ENCODE data around the gene OR10C1.

OR10C1 gene

DNA sequence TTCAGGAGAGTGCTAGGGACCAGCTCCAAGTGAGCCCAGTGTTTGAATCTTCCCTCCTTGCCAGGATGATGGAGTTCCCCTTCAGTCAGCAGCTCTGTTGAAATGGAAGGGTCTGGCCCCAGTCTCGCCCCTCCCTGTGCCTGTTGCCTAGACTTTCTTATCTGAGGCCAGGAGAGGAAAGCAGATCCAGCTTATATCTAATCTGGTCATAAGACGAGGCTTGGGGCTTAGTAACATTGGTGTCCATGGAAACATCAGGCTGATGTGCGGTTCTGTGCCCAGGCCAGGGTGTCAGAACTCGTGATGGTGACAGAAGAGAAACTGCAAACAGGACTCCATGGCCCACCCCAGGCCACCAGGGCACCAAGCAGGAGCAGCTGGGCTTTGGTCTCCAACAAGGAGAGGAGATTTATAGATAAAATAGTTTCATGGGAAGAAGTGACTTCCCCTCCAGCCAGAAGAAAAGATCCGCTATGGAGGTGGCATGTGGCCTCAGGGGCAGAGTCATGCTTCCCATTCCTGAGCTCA lies 38.9 kb downstream of the OR10C1 start:
- no peak for DNase-seq (ENCODE audit: extremely low read depth in 1 of 2, low read depth in 1 of 2)

DNA sequence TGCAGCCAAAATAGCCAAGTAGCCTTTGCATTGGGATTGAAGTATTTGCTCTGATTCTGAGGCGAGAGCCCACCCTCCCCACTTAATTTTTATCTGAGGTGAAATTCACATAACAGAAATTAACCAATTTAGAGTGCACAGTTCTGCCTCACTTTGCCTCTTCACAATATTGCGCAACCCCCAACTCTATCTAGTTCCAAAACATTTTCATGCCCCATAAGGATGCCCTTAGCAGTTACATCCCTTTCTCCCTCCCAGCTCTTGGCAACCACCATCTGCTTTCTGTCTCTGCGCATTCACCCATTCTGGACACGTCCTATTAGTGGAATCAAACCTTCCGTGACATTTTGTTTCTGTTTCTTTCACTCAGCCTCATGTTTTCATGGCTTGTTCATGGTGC lies 39.6 kb downstream of the OR10C1 start:
- no peak for DNase-seq (ENCODE audit: extremely low read depth in 1 of 2, low read depth in 1 of 2)

DNA sequence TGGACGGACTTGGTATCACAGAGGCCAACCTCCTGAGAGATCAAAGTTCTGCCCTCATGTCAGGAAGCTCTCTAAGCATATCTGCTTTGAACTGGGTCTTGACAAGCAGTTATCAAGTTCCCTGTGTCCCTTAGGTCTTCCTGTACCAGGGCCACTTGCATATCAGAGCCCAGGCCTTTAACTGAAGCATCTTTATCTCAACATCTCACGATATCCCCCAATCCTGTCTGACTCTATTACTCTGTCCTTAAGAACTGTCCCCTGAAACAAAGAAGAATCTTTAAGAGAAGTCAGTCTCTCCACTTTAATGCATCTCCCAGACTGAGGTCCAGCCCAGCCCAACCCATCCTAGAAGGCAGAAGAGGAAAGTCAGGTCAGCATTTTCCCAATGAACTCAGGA lies 40.5 kb downstream of the OR10C1 start:
- no peak for DNase-seq (ENCODE audit: extremely low read depth in 1 of 2, low read depth in 1 of 2)

DNA sequence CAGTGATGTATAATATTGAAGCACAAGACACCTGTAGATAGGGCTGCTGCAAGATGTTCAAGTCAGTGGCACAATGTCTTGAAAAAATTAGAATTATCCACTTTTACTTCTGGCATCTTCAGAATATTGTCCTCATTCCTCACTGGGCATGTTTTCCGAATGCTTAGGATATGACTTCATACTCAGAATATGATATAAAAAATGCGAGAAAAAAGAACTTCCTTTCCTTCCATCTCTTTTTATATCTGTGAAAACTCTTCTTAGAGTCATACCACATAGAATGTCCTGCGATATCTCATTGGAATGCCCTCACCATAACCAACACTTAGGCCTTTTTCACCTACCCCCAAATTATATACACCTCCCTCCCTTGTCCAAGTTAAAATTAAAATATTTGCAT lies 44.1 kb downstream of the OR10C1 start:
- no peak for DNase-seq (ENCODE audit: extremely low read depth in 1 of 2, low read depth in 1 of 2)

DNA sequence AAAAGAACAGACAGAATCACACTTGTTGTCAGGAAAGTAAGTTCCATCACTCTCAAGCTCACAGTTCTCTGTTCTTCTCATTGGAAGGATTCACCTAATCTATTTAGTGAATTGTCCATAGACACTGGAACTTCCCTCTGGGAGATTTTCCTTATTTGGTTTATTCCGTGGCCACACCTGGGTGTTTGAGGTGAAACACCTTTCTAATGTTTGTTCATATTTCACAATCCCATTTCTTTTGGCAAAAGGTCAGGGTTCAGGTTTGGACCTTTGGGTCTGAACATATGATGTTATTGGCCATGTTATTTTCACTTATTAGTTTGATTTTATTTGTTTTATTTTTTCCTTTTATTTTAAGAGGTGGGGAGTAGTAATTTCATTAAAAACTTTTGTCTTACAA lies 44.6 kb downstream of the OR10C1 start:
- no peak for DNase-seq (ENCODE audit: extremely low read depth in 1 of 2, low read depth in 1 of 2)

DNA sequence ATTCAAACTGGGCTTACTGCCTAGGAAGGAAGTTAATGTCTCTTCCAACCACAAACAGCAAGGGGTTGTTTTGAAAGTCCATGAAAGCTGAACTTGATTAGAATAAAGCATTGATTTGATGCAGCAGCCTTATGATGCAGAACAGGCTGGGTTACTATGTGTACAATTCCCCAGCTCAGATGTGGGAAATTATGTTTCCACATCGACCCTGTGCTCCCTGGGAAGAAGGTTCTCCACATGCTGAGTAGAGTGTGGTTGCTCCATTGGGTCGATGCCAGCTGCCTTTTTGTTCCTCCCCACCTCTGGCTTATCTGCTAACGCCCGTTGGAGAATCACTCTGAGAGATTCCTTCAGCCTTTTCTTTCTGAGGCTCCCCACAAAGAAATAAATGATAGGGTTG lies 47.5 kb downstream of the OR10C1 start:
- DNase-seq (ENCODE audit: extremely low read depth in 1 of 2, low read depth in 1 of 2), result no peak

DNA sequence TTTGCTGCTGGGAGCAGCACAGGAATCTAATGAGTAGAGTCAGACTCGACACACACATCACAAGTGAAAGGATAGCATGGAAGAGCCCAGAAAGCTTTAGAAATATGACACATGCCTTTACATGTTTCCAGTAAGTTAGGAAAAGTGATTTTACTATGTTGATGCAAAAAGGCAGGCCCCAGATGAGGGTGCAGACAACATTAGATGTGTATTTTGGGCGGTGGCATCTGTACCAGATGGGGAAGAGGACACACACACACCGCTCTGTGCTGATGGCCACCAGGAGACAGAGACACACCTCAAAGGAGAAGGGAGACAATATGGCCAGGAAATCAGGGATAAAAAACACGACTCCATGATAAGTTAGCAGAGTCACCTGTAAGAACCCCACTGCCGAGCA lies 48.0 kb downstream of the OR10C1 start:
- DNase-seq (ENCODE audit: extremely low read depth in 1 of 2, low read depth in 1 of 2), result no peak

DNA sequence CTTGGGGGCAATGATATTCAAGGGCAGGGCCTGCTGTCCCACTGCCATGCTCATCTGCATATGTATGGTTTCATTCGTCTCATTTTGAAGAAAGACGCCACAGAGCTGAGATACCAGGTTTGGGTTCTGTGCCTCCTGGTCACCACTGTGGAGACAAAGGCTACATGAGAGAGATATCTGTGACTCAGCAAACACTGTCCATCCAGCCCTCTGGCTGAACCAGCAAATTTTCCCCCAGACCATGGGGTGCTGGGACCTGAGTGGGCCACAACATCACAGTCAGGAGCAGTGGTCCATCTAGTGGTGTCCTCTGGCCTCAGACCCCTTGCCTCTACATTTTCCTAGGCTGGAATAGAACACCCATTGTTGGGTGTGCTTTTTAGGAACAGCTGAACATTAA lies 48.6 kb downstream of the OR10C1 start, which contains the start of gene MAS1L:
MAS1L (minus strand) TSS at position 297 of the 400 bp plus-strand sequence; CDS start at position 243, 54 bp downstream.
- no peak for DNase-seq (ENCODE audit: extremely low read depth in 1 of 2, low read depth in 1 of 2)

DNA sequence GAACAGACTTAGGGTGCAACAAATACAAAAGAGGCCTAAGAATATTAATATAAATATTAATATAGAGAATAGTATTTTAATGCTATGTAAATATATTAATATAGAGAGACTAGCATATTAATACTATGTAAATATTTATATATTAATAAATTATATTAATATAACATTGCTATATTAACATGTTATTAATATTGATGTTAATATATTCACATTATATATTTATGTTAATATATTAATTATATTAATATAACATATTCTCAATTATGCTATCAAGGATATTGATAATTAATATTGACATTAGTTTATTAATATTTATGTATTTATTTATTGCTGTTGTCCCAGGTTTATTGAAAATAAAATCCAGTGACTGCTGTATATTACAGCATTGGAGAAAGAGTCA lies 49.8 kb downstream of the OR10C1 start:
- DNase-seq (ENCODE audit: extremely low read depth in 1 of 2, low read depth in 1 of 2), result no peak

DNA sequence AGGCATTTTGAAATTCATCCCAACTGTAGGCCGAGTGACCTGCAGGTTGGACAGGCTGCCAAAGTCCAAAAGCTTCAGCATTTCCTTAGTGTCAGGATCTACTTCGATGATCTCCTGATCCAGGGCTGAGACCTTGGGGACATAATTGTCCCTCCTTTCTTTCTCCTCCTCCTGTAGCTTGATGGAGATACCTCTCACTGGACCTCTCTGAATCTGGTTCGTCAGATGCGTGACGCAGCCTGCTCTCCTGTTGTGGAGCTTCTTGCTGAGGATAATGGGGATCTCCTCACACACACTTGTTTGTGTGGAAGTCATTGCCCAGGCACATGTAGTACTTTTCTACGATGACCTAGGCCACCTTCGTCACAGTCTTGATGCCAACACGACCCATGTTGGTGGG lies 50.2 kb downstream of the OR10C1 start:
- no peak for DNase-seq (ENCODE audit: extremely low read depth in 1 of 2, low read depth in 1 of 2)

DNA sequence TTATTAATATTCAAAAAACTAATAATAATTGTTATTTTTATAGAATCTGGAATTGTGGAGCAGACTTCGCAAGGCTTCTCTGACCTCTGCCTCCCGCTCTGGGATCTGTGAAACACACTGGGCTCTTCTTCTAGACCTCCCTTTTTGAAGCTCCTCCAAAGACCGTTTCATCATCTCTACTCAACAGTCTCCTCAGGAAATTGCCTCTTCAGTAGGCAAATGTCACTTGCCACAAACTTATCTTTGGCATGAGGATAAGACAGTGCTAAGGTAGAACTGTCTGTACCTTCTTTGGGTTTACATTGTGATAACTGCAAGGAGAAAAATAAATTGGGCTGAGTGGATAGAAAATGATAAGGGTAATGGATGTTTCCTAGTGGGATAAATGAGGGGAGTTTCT lies 50.9 kb downstream of the OR10C1 start:
- no peak for DNase-seq (ENCODE audit: extremely low read depth in 1 of 2, low read depth in 1 of 2)

DNA sequence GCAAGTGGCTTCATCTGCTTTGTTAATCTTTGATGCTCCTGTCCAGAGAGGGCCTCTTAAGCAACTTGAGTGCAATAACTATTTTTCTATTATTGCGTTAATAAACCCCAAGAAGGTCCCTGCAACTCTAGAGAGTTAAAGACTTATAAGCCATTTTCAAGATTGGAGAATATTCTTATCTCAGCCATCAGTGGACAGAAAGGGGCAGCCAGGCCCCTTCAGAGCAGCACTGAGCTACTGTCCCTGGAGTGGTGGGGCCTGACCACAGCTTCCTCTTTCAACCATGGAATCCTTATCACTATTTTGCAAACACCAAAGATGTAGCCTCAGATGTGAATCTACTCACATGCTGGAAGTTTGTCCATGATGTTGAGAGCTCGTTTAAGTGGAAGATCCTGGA lies 51.4 kb downstream of the OR10C1 start:
- no peak for DNase-seq (ENCODE audit: extremely low read depth in 1 of 2, low read depth in 1 of 2)

All from activated CD8-positive, alpha-beta memory T cell treated with anti-CD3 and anti-CD28 coated beads for 1 hour (primary cell).